ENCODE results near the gene TMBIM1. TPM values are rescaled to one million over a fixed set of nuclear protein-coding genes. Genes with fewer than 3 reads are reported as not detected.

The TMBIM1 gene
- total and polyA plus RNA-seq, 2 donors (not counting 3 experiments of a cell fraction or from before 2014, with no cell fraction given) = 141 to 229 TPM

DNA sequence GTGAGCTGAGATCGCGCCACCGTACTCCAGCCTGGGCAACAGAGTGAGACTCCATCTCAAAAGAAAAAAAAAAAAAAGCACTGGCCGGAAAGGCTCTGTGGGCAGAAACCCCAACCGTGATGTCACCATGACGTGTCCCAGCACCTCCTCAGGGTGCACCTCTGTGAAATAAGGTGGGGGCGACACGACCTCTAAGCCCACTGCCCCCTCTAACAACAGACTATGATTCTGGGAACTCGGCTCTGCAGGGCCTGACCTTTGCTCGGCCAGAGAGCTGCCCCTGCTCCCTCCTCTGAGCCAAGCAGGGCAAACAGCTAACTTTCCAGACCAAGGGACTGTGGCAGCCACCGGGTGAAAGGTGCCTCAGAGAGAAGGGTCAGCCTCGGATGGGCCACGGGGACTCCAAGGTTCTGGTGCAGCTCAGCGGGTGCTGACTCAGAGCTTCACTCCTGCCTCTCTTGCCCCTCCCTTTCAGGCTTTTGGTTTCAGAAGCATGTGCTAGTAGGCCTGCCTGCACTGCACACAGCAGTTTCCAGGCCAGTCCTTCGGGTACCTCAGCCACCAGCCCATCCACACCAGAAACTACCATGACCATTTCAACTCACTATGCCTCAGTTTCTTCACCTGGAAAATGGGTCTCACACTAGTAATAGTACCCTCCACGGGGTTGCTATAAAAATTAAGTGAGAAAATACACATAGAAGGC, 8.0 kb downstream of the TMBIM1 start:
- H3K79me2 ChIP-seq (ENCODE audit: control insufficient read depth, insufficient read depth, low read length) = peaks cover 64% of the 10 kb centered on the region
- no peak overlapping the region for H3K4me2 ChIP-seq (ENCODE audit: insufficient read depth, low read length)
- DNase-seq (ENCODE audit: low read depth, low spot score) (peak; percentile 34), FAIRE-seq (peak; percentile 26)
- TF ChIP-seq EZH2 (IDR thresholded peaks at IDR 0.05; ENCODE audit: borderline replicate concordance, low read depth, low read length, severe bottlenecking) (no peak), POLR2AphosphoS5 (IDR thresholded peaks at IDR 0.05; ENCODE audit: insufficient read depth, low read depth, low read length) (no peak), POLR2A (IDR thresholded peaks at IDR 0.05; ENCODE audit: low read depth, low read length) (no peak), MYC (IDR thresholded peaks at IDR 0.05; ENCODE audit: low read depth, low read length) (no peak)
- TF ChIP-seq, protein P1, sequence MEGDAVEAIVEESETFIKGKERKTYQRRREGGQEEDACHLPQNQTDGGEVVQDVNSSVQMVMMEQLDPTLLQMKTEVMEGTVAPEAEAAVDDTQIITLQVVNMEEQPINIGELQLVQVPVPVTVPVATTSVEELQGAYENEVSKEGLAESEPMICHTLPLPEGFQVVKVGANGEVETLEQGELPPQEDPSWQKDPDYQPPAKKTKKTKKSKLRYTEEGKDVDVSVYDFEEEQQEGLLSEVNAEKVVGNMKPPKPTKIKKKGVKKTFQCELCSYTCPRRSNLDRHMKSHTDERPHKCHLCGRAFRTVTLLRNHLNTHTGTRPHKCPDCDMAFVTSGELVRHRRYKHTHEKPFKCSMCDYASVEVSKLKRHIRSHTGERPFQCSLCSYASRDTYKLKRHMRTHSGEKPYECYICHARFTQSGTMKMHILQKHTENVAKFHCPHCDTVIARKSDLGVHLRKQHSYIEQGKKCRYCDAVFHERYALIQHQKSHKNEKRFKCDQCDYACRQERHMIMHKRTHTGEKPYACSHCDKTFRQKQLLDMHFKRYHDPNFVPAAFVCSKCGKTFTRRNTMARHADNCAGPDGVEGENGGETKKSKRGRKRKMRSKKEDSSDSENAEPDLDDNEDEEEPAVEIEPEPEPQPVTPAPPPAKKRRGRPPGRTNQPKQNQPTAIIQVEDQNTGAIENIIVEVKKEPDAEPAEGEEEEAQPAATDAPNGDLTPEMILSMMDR (IDR thresholded peaks at IDR 0.05; ENCODE audit: extremely low read depth in 1 of 2, insufficient read depth in 1 of 2, low read depth in 1 of 2, low read length in 2 of 2) = no peak
- TF ChIP-seq, protein P2, sequence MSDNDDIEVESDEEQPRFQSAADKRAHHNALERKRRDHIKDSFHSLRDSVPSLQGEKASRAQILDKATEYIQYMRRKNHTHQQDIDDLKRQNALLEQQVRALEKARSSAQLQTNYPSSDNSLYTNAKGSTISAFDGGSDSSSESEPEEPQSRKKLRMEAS (IDR thresholded peaks at IDR 0.05; ENCODE audit: insufficient read depth, insufficient read length) = no peak
- peak overlapping the region; percentile 15 for H3K27ac ChIP-seq (ENCODE audit: insufficient read depth, low read depth, low read length)
- no peak overlapping the region for H3K9ac ChIP-seq (replicated peaks; ENCODE audit: extremely low read depth, insufficient read depth, low read length)
- ChIA-PET CTCF (interaction anchor here (0.6 to 1.1 kb wide), 4 partner anchors 11 to 112 kb away, joined by 3 to 4 read pairs (median 4); no protein-coding TSS in a partner anchor), POLR2A (no interaction called here)
- BruUV-seq (replicated peaks) = no TSS peak
- no peaks in the 10 kb centered on the region for H3K27me3 ChIP-seq (ENCODE audit: control insufficient read depth in 2 of 2, insufficient read depth in 2 of 2, low read length in 2 of 2)
- no peaks in the 10 kb centered on the region for H3K9me1 ChIP-seq (replicated peaks; ENCODE audit: control insufficient read depth, extremely low read depth, insufficient read depth, low read length)
- no peaks in the 10 kb centered on the region for H4K20me1 ChIP-seq (replicated peaks; ENCODE audit: control insufficient read depth, extremely low read depth, insufficient read depth, low read length)
- H2AFZ ChIP-seq (ENCODE audit: low read depth, low read length) = no peak overlapping the region
- H3K36me3 ChIP-seq (ENCODE audit: control insufficient read depth in 2 of 2, extremely low read depth in 1 of 2, insufficient read depth in 2 of 2, low read length in 2 of 2) = peaks cover 7 to 22% of the 10 kb centered on the region in 2 experiments
- no peak overlapping the region for H3K4me3 ChIP-seq (replicated peaks in 1 of 3; ENCODE audit: insufficient read depth in 1 of 3, low read depth in 1 of 3, low read length in 3 of 3)
- dilution Hi-C loops (cut with MboI; ENCODE audit: extremely low pct_ligation_motif_present, low sequenced_read_pairs) = no loop called here
- no peaks in the 10 kb centered on the region for H3K9me3 ChIP-seq (replicated peaks; ENCODE audit: control insufficient read depth, insufficient read depth, low read length)
- H3K4me1 ChIP-seq (ENCODE audit: control insufficient read depth, extremely low read depth, insufficient read depth, low read length) = peaks cover 55% of the 10 kb centered on the region
- intact Hi-C loops (cut with micrococcal nuclease) = no loop called here
